ENCODE results near the gene TSPAN13. TPM values are rescaled to one million over a fixed set of nuclear protein-coding genes. Genes with fewer than 3 reads are reported as not detected.

Gene TSPAN13
- total RNA-seq, 1 experiment from 2014 or later, result 80.8 TPM

- Histone ChIP-seq H3K9me3 (ENCODE audit: control insufficient read depth, insufficient read depth, low read depth, low read length) (no peaks in the 10 kb centered on the region), H3K4me3 (ENCODE audit: low read depth in 2 of 2, low read length in 2 of 2) (peak overlapping the region in 1 of 2 experiments; percentile 73; a peak in 2 of 4 replicates), H3K27ac (ENCODE audit: low read length) (peak overlapping the region; percentile 96), H3K4me1 (ENCODE audit: control insufficient read depth, insufficient read depth, low read length) (peaks cover 48% of the 10 kb centered on the region), H3K36me3 (ENCODE audit: control insufficient read depth, insufficient read depth, low read length) (0 out of 2 replicates have a peak, but pooled peaks cover 2% of the 10 kb centered on the region), H3K27me3 (ENCODE audit: control insufficient read depth, insufficient read depth, low read length) (no peaks in the 10 kb centered on the region)
- TF ChIP-seq, protein P1, sequence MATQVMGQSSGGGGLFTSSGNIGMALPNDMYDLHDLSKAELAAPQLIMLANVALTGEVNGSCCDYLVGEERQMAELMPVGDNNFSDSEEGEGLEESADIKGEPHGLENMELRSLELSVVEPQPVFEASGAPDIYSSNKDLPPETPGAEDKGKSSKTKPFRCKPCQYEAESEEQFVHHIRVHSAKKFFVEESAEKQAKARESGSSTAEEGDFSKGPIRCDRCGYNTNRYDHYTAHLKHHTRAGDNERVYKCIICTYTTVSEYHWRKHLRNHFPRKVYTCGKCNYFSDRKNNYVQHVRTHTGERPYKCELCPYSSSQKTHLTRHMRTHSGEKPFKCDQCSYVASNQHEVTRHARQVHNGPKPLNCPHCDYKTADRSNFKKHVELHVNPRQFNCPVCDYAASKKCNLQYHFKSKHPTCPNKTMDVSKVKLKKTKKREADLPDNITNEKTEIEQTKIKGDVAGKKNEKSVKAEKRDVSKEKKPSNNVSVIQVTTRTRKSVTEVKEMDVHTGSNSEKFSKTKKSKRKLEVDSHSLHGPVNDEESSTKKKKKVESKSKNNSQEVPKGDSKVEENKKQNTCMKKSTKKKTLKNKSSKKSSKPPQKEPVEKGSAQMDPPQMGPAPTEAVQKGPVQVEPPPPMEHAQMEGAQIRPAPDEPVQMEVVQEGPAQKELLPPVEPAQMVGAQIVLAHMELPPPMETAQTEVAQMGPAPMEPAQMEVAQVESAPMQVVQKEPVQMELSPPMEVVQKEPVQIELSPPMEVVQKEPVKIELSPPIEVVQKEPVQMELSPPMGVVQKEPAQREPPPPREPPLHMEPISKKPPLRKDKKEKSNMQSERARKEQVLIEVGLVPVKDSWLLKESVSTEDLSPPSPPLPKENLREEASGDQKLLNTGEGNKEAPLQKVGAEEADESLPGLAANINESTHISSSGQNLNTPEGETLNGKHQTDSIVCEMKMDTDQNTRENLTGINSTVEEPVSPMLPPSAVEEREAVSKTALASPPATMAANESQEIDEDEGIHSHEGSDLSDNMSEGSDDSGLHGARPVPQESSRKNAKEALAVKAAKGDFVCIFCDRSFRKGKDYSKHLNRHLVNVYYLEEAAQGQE (IDR thresholded peaks at IDR 0.05; ENCODE audit: insufficient read depth in 1 of 2, low read depth in 2 of 2, low read length in 1 of 2), result no peak
- TF ChIP-seq TCF7L2 (IDR thresholded peaks at IDR 0.05; ENCODE audit: low read depth, low read length) (no peak), CTCF (IDR thresholded peaks at IDR 0.05) (no peak), POLR2AphosphoS5 (IDR thresholded peaks at IDR 0.05; ENCODE audit: low read depth, low read length) (no peak), SIN3A (IDR thresholded peaks at IDR 0.05; ENCODE audit: borderline replicate concordance, insufficient read depth, low read depth, low read length) (no peak)
- DNase-seq (ENCODE audit: low read depth, low spot score), result no peak
- in situ Hi-C loops (cut with HindIII; ENCODE audit: low pct_unique_long_range_greater_than_20kb, low sequenced_read_pairs), result no loop called here
- intact Hi-C loops (cut with micrococcal nuclease; ENCODE audit: unreplicated experiment), result loop anchor here (2.0 kb wide), 1 partner anchor 41 kb away; no protein-coding TSS in a partner anchor
- BruUV-seq (replicated peaks), result no TSS peak
- POLR2A ChIA-PET, result interaction anchor here (0.6 kb wide), 1 partner anchor 34 kb away, joined by 7 read pairs; no protein-coding TSS in a partner anchor
- no peak for ATAC-seq
- CTCF ChIA-PET, result interaction anchor here (0.6 to 0.8 kb wide), 2 partner anchors 27 to 35 kb away, joined by 3 to 4 read pairs; no protein-coding TSS in a partner anchor
Observed at GRCh38 chr7:16805441-16805840, 51.9 kb downstream of the TSPAN13 start.

GRCh38 chr7:16810112-16810511 is 56.6 kb downstream of the TSPAN13 start:
- in situ Hi-C loops (cut with HindIII; ENCODE audit: low pct_unique_long_range_greater_than_20kb, low sequenced_read_pairs), result no loop called here
- Histone ChIP-seq H3K4me3 (ENCODE audit: low read depth in 2 of 2, low read length in 2 of 2) (no peak overlapping the region), H3K4me1 (ENCODE audit: control insufficient read depth, insufficient read depth, low read length) (peaks cover 44% of the 10 kb centered on the region), H3K9me3 (ENCODE audit: control insufficient read depth, insufficient read depth, low read depth, low read length) (no peaks in the 10 kb centered on the region), H3K36me3 (ENCODE audit: control insufficient read depth, insufficient read depth, low read length) (no peaks in the 10 kb centered on the region), H3K27ac (ENCODE audit: low read length) (peak overlapping the region; percentile 76), H3K27me3 (ENCODE audit: control insufficient read depth, insufficient read depth, low read length) (no peaks in the 10 kb centered on the region)
- POLR2A ChIA-PET, result interaction anchor here (1.5 kb wide), 1 partner anchor 9 kb away, joined by 3 read pairs; no protein-coding TSS in a partner anchor
- TF ChIP-seq SIN3A (IDR thresholded peaks at IDR 0.05; ENCODE audit: borderline replicate concordance, insufficient read depth, low read depth, low read length) (no peak), TCF7L2 (IDR thresholded peaks at IDR 0.05; ENCODE audit: low read depth, low read length) (no peak)
- TF ChIP-seq, protein P1 (IDR thresholded peaks at IDR 0.05; ENCODE audit: insufficient read depth in 1 of 2, low read depth in 2 of 2, low read length in 1 of 2), result no peak
- CTCF ChIA-PET, result interaction anchor here (0.6 kb wide), 1 partner anchor 792 kb away, joined by 3 read pairs; no protein-coding TSS in a partner anchor
- DNase-seq (ENCODE audit: low read depth, low spot score) (no peak), ATAC-seq (peak; percentile 68)
- no TSS peak for BruUV-seq (replicated peaks)
- intact Hi-C loops (cut with micrococcal nuclease; ENCODE audit: unreplicated experiment), result no loop called here
